ENCODE data around the gene CWC27. TPM values are rescaled to one million over a fixed set of nuclear protein-coding genes. Genes with fewer than 3 reads are reported as not detected.

The CWC27 gene
- polyA plus RNA-seq, 2 of the 4 experiments (the other 2 are of a cell fraction) = 24.1 to 48.5 TPM

DNA sequence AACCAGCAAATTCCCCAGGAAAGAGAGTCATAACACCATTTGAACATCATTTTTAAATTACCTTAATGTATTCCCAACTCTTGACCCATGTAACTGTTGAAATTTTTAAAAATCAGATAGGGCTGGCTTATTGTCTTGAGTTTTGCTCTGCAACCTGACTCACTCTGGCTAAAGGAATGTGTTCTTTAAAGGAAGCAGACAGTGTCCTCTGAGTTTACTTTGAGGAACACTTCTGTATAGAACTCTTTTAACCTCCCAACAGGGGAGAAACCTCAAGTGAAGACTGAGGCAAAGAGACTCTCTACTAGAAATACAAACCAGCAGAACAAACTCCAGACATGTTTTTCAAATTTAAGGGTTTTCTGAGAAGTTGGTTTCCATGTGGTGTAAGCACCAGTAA is 248.9 kb downstream of the CWC27 start:
- no peak for DNase-seq (ENCODE audit: low read depth in 1 of 2, low spot score in 1 of 2)
- no peaks in the 10 kb centered on the region for H3K4me1 ChIP-seq
- no peak overlapping the region for H3K27ac ChIP-seq
- CTCF ChIA-PET = no interaction called here
- no peak for TF ChIP-seq HOXA7 (CRISPR knock-in tag; IDR thresholded peaks at IDR 0.05)
- TF ChIP-seq, protein P1, sequence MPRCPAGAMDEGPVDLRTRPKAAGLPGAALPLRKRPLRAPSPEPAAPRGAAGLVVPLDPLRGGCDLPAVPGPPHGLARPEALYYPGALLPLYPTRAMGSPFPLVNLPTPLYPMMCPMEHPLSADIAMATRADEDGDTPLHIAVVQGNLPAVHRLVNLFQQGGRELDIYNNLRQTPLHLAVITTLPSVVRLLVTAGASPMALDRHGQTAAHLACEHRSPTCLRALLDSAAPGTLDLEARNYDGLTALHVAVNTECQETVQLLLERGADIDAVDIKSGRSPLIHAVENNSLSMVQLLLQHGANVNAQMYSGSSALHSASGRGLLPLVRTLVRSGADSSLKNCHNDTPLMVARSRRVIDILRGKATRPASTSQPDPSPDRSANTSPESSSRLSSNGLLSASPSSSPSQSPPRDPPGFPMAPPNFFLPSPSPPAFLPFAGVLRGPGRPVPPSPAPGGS (IDR thresholded peaks at IDR 0.05) = no peak
- POLR2A ChIA-PET = no interaction called here
- no peak for FAIRE-seq
- H3K4me3 ChIP-seq = no peak overlapping the region
- no peaks in the 10 kb centered on the region for H3K9me3 ChIP-seq
- ATAC-seq = no peak
- no peak overlapping the region for H3K4me2 ChIP-seq

DNA sequence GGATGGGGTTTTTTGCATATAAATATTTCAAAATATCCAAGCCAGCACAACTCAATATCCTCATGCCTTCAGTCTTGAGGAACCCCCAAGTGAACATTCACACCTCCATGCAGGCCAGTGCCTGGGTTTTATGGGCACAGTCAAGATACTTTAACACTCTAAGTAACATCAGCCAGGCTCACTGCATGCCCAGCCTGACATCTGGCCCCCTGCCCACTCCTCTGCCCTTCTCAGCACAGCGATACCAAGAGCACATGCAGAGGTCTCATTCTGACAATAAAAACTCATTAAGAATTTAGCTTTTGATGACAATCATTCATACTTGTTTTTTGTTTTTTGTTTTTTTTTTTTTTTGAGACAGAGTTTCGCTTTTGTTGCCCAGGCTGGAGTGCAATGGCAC is 250.0 kb downstream of the CWC27 start:
- ChIA-PET POLR2A (no interaction called here), CTCF (interaction anchor here (1.7 to 2.1 kb wide), 2 partner anchors 16 to 59 kb away, joined by 3 to 5 read pairs; no protein-coding TSS in a partner anchor)
- Histone ChIP-seq H3K4me1 (no peaks in the 10 kb centered on the region), H3K4me3 (no peak overlapping the region), H3K27ac (no peak overlapping the region), H3K4me2 (no peak overlapping the region), H3K9me3 (no peaks in the 10 kb centered on the region)
- 89% methylated on average over 2 of the region's 2 CpGs for WGBS (ENCODE audit: missing lambda C conversion rate)
- no peak for TF ChIP-seq CBX8 (IDR thresholded peaks at IDR 0.05)
- FAIRE-seq (no peak), DNase-seq (ENCODE audit: low read depth in 1 of 2, low spot score in 1 of 2) (no peak), ATAC-seq (no peak)

DNA sequence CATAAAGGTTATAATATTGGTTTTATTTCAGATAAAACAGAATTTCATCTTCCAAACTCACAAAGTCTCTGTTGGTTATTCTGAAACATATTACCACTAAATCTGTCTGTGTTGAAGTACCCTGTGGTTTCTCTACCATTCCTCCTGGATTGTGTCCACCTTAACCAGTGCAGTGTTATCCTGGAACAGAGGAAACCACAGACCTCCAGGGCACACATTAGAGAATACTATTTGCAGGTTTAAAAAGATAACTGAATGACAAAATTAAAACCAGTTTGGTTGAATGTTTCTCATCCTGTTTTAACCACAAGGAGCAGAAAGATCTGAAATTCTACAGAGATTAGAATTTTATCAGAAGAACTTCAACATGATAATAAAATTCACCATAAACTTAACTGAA is 251.8 kb downstream of the CWC27 start:
- no peak overlapping the region for H3K27ac ChIP-seq
- H3K9me3 ChIP-seq = no peaks in the 10 kb centered on the region
- no peak for DNase-seq (ENCODE audit: low read depth in 1 of 2, low spot score in 1 of 2)
- H3K4me2 ChIP-seq = no peak overlapping the region
- TF ChIP-seq JUN (IDR thresholded peaks at IDR 0.05) (no peak), BHLHE40 (IDR thresholded peaks at IDR 0.05; ENCODE audit: low read depth, low read length) (no peak), GATA3 (IDR thresholded peaks at IDR 0.05; ENCODE audit: borderline replicate concordance) (no peak), EP300 (IDR thresholded peaks at IDR 0.05) (no peak), CBX8 (IDR thresholded peaks at IDR 0.05) (no peak), HDAC2 (IDR thresholded peaks at IDR 0.05) (no peak), NFE2L2 (conservative IDR thresholded peaks at IDR 0.05; ENCODE audit: low read length) (no peak), CBX2 (IDR thresholded peaks at IDR 0.05; ENCODE audit: borderline replicate concordance, low read depth) (no peak), KDM1A (IDR thresholded peaks at IDR 0.05; ENCODE audit: low read depth) (no peak), ZSCAN20 (CRISPR knock-in tag; IDR thresholded peaks at IDR 0.05) (no peak), RFX5 (IDR thresholded peaks at IDR 0.05) (no peak), ESRRA (IDR thresholded peaks at IDR 0.05; ENCODE audit: borderline replicate concordance, low read length) (no peak), CHD4 (IDR thresholded peaks at IDR 0.05; ENCODE audit: borderline replicate concordance) (no peak), SMC3 (IDR thresholded peaks at IDR 0.05) (no peak), RARB (CRISPR knock-in tag; IDR thresholded peaks at IDR 0.05) (no peak)
- TF ChIP-seq, protein P2, sequence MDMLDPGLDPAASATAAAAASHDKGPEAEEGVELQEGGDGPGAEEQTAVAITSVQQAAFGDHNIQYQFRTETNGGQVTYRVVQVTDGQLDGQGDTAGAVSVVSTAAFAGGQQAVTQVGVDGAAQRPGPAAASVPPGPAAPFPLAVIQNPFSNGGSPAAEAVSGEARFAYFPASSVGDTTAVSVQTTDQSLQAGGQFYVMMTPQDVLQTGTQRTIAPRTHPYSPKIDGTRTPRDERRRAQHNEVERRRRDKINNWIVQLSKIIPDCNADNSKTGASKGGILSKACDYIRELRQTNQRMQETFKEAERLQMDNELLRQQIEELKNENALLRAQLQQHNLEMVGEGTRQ (IDR thresholded peaks at IDR 0.05) = no peak
- no peak overlapping the region for H3K4me3 ChIP-seq
- CTCF ChIA-PET = interaction anchor here (1.7 kb wide), 1 partner anchor 14 kb away, joined by 3 read pairs; no protein-coding TSS in a partner anchor
- no peak for ATAC-seq
- POLR2A ChIA-PET = no interaction called here
- no peaks in the 10 kb centered on the region for H3K4me1 ChIP-seq
- no peak for FAIRE-seq

DNA sequence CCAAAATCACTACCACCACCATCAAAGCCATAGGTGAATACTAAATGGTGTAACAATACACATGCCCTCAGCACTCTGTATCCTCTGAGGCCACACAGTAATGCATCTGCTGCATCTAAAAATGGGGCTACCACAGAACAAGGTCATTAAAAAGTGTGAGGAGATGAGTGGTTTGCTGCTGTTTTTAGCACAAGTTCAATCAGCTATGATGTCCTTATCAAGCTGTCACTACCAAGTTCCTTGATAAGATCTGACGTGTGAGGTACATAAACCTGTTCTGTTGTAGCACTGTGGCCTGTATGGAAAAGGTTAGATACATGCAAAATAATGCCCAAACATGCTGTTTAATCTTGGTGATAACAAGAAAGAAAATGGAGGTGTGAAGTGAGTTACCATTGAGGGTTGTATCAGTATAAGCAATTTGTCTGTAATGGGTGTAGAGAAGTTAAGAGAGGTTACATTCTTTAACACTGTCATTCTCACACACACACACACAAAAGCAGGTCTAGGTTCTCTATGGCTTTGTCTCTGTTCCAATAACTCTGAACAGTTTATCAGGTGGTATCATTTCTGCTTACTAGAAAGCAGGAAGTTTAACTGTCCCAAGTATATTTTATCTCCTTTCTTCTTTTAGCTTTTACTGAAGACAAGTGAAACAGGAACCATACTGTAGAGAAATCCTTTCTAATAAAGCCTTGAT is 252.9 kb downstream of the CWC27 start:
- Histone ChIP-seq H3K4me1 (no peaks in the 10 kb centered on the region), H3K4me3 (no peak overlapping the region), H3K27ac (no peak overlapping the region), H3K9me3 (no peaks in the 10 kb centered on the region), H3K4me2 (no peak overlapping the region)
- ChIA-PET POLR2A (no interaction called here), CTCF (interaction anchor here (1.4 kb wide), 1 partner anchor 9 kb away, joined by 3 read pairs; no protein-coding TSS in a partner anchor)
- WGBS (ENCODE audit: missing lambda C conversion rate) = 90% methylated on average over 1 of the region's 1 CpG
- DNase-seq (ENCODE audit: low read depth in 1 of 2, low spot score in 1 of 2) (no peak), ATAC-seq (no peak), FAIRE-seq (peak; percentile 78)
- TF ChIP-seq, protein P3, sequence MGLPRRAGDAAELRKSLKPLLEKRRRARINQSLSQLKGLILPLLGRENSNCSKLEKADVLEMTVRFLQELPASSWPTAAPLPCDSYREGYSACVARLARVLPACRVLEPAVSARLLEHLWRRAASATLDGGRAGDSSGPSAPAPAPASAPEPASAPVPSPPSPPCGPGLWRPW (IDR thresholded peaks at IDR 0.05) = no peak
- no peak for TF ChIP-seq KDM5A (IDR thresholded peaks at IDR 0.05)
- TF ChIP-seq JUN (IDR thresholded peaks at IDR 0.05) = no peak
- TF ChIP-seq, protein P4, sequence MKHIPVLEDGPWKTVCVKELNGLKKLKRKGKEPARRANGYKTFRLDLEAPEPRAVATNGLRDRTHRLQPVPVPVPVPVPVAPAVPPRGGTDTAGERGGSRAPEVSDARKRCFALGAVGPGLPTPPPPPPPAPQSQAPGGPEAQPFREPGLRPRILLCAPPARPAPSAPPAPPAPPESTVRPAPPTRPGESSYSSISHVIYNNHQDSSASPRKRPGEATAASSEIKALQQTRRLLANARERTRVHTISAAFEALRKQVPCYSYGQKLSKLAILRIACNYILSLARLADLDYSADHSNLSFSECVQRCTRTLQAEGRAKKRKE (CRISPR knock-in tag; IDR thresholded peaks at IDR 0.05; ENCODE audit: low read depth) = no peak
- no peak for TF ChIP-seq SMC3 (IDR thresholded peaks at IDR 0.05)
- TF ChIP-seq RNF2 (IDR thresholded peaks at IDR 0.05; ENCODE audit: borderline replicate concordance, low read depth) = no peak
- no peak for TF ChIP-seq CBX8 (IDR thresholded peaks at IDR 0.05)
- TF ChIP-seq, protein P1 (IDR thresholded peaks at IDR 0.05) = no peak
- TF ChIP-seq HEYL (CRISPR knock-in tag; IDR thresholded peaks at IDR 0.05) = no peak
- TF ChIP-seq ZFP36 (IDR thresholded peaks at IDR 0.05; ENCODE audit: borderline replicate concordance, partially characterized antibody) = no peak
- no peak for TF ChIP-seq FOXS1 (CRISPR knock-in tag; IDR thresholded peaks at IDR 0.05)
- no peak for TF ChIP-seq HOXA7 (CRISPR knock-in tag; IDR thresholded peaks at IDR 0.05)
- no peak for TF ChIP-seq MAZ (IDR thresholded peaks at IDR 0.05; ENCODE audit: borderline replicate concordance, low read depth, low read length)
- no peak for TF ChIP-seq RARB (CRISPR knock-in tag; IDR thresholded peaks at IDR 0.05)
- no peak for TF ChIP-seq NR3C1 (IDR thresholded peaks at IDR 0.05)
